Measurements from ENCODE around the gene ZNRF2.

The ZNRF2 gene

GRCh38 chr7:30284298-30285066 is at the start of gene ZNRF2:
Gene ZNRF2 (plus strand): TSS chr7:30284597. CDS start chr7:30285358, 761 bp downstream.
- DNase-seq (ENCODE audit: low spot score), result peak; percentile 98

GRCh38 chr7:30237271-30237695 is 47.1 kb upstream of the ZNRF2 start:
- DNase-seq (ENCODE audit: low spot score), result no peak

- DNase-seq (ENCODE audit: low spot score), result no peak
Observed at GRCh38 chr7:30238721-30239441, 45.5 kb upstream of the ZNRF2 start.

- no peak for DNase-seq (ENCODE audit: low spot score)
Observed at GRCh38 chr7:30240106-30240800, 44.1 kb upstream of the ZNRF2 start.

GRCh38 chr7:30241767-30242166 is 42.6 kb upstream of the ZNRF2 start:
- DNase-seq (ENCODE audit: low spot score), result no peak

GRCh38 chr7:30244340-30244739 is 40.1 kb upstream of the ZNRF2 start:
- DNase-seq (ENCODE audit: low spot score), result no peak

- DNase-seq (ENCODE audit: low spot score), result no peak
Observed at GRCh38 chr7:30245913-30246312, 38.5 kb upstream of the ZNRF2 start.

GRCh38 chr7:30246392-30246791 is 38.0 kb upstream of the ZNRF2 start:
- no peak for DNase-seq (ENCODE audit: low spot score)

- no peak for DNase-seq (ENCODE audit: low spot score)
Observed at GRCh38 chr7:30247541-30248401, 36.6 kb upstream of the ZNRF2 start.

- DNase-seq (ENCODE audit: low spot score), result no peak
Observed at GRCh38 chr7:30249316-30249715, 35.1 kb upstream of the ZNRF2 start.

- no peak for DNase-seq (ENCODE audit: low spot score)
Observed at GRCh38 chr7:30249986-30250774, 34.2 kb upstream of the ZNRF2 start.

GRCh38 chr7:30251708-30252329 is 32.6 kb upstream of the ZNRF2 start:
- no peak for DNase-seq (ENCODE audit: low spot score)

GRCh38 chr7:30252885-30253795 is 31.3 kb upstream of the ZNRF2 start:
- DNase-seq (ENCODE audit: low spot score), result no peak

GRCh38 chr7:30253796-30254165 is 30.6 kb upstream of the ZNRF2 start:
- no peak for DNase-seq (ENCODE audit: low spot score)

- no peak for DNase-seq (ENCODE audit: low spot score)
Observed at GRCh38 chr7:30254248-30254647, 30.1 kb upstream of the ZNRF2 start.

- no peak for DNase-seq (ENCODE audit: low spot score)
Observed at GRCh38 chr7:30254717-30255063, 29.7 kb upstream of the ZNRF2 start.

GRCh38 chr7:30255064-30255769 is 29.2 kb upstream of the ZNRF2 start:
- no peak for DNase-seq (ENCODE audit: low spot score)

GRCh38 chr7:30256349-30256858 is 28.0 kb upstream of the ZNRF2 start:
- DNase-seq (ENCODE audit: low spot score), result no peak

GRCh38 chr7:30260246-30260768 is 24.1 kb upstream of the ZNRF2 start:
- no peak for DNase-seq (ENCODE audit: low spot score)

Data from D341Med (cell line).